ENCODE measurements around the gene NRF1. TPM values are rescaled to one million over a fixed set of nuclear protein-coding genes. Genes with fewer than 3 reads are reported as not detected.
A peak's percentile ranks its signal among the peaks of the same experiment; 100 is the strongest.
"Not testable (repeated sequence)": the region's sequence is repeated elsewhere in the genome, so short reads cannot be mapped to it uniquely, and the experiment has no call there.

NRF1 gene
- total RNA-seq, 1 donor from 2014 or later = 6.6 TPM

DNA sequence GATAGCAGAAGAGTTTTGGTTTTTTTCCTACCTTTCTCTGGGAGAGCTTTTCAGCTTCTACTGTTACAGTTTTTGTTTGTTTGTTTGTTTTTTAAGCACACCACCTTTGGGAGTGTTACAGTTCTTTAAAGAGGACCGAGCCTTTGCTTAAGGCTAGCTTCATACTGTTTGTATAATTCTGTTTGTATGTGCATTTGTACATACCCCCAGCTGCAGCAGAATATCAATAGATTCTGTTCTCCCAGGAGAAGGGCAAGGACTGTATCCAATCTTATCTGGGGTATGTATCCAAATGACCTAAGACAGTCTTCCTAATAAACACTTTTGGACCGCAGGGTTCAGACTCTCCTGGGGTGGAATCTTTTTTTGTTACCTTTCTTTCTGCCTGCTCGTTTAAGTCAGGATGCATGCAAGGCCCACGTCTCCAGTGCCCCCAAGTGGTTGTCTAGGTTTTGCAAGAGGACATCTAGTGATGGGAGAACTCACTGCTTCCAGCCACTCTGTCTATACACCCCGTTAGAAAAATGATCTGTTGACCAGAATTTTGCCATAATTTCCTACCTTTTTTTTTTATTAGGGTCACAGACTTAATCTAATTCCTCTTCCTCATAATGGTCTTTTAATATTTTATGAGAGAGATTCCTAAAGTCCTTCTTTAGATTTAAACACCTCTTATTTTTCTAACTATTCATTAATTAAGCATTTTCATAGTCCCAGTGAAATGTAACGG is 23.9 kb downstream of the NRF1 start:
- no peak overlapping the region for H3K4me3 ChIP-seq (ENCODE audit: low read depth, low read length)
- TF ChIP-seq, protein P1, sequence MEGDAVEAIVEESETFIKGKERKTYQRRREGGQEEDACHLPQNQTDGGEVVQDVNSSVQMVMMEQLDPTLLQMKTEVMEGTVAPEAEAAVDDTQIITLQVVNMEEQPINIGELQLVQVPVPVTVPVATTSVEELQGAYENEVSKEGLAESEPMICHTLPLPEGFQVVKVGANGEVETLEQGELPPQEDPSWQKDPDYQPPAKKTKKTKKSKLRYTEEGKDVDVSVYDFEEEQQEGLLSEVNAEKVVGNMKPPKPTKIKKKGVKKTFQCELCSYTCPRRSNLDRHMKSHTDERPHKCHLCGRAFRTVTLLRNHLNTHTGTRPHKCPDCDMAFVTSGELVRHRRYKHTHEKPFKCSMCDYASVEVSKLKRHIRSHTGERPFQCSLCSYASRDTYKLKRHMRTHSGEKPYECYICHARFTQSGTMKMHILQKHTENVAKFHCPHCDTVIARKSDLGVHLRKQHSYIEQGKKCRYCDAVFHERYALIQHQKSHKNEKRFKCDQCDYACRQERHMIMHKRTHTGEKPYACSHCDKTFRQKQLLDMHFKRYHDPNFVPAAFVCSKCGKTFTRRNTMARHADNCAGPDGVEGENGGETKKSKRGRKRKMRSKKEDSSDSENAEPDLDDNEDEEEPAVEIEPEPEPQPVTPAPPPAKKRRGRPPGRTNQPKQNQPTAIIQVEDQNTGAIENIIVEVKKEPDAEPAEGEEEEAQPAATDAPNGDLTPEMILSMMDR (conservative IDR thresholded peaks at IDR 0.05; ENCODE audit: low read depth, low read length) = peak; percentile 91
- DNase-seq (ENCODE audit: low read depth) = no peak

DNA sequence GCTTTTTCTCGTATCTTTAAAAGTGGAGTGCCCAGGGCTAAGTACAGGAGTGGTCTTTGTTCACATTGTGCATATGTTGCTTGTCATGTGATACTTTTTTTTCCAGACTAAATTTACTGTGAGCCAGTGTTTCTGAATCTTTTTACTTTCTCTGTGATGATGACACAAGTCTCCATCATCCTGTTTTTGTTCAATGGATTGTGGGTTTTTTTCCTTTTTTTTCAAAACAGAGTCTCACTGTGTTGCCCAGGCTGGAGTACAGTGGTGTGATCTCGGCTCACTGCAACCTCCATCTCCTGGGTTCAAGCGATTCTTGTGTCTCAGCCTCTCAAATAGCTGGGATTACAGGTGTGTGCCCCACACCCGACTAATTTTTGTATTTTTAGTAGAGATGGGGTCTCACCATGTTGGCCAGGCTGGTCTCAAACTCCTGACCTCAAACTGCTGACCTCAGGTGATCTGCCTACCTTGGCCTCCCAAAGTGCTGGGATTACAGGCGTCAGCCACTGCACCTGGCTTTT is 24.6 kb downstream of the NRF1 start:
- not testable (repeated sequence) for DNase-seq (ENCODE audit: low read depth); H3K4me3 ChIP-seq (ENCODE audit: low read depth, low read length)

DNA sequence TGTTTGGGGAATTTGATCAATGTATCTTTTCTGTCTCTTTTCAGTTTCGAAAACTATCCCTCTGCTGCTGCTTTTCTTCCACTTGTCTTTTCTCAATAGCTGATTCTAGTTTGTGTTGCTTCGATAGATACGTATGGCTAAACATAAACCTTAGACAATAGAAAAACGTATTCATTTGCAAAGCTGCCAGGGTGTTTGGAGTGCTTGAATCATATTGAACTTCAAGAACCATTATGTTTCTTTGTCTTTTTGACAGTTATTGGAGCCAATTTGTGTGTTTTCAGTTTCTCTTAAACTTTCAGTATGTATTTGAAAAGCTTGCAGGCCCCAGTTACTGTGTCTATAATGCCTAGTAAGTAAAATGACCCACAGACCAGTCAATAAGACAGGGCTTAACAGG is 25.1 kb downstream of the NRF1 start:
- H3K4me3 ChIP-seq (ENCODE audit: low read depth, low read length) = no peak overlapping the region
- no peak for DNase-seq (ENCODE audit: low read depth)
- TF ChIP-seq, protein P1 (conservative IDR thresholded peaks at IDR 0.05; ENCODE audit: low read depth, low read length) = no peak

DNA sequence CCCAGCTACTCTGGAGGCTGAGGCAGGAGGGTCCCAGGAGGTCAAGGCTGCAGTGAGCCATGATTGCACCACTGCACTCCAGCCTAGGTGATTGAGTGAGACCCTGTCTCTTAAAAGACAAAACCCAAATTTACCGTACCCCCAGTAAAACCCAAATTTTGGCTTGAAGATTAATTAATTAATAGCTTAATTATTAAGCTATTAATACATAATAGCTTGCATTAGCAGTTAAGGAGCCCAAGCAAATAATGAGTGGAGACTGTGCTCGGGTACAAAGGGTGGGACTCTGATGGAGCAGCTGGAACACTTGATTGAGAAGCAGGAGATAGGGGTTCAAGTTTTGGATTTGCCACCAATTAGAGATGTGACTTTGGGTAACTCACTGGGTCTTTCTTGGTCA is 28.9 kb downstream of the NRF1 start:
- no peak overlapping the region for H3K4me3 ChIP-seq (ENCODE audit: low read depth, low read length)
- TF ChIP-seq, protein P1 (conservative IDR thresholded peaks at IDR 0.05; ENCODE audit: low read depth, low read length) = no peak
- DNase-seq (ENCODE audit: low read depth) = no peak

DNA sequence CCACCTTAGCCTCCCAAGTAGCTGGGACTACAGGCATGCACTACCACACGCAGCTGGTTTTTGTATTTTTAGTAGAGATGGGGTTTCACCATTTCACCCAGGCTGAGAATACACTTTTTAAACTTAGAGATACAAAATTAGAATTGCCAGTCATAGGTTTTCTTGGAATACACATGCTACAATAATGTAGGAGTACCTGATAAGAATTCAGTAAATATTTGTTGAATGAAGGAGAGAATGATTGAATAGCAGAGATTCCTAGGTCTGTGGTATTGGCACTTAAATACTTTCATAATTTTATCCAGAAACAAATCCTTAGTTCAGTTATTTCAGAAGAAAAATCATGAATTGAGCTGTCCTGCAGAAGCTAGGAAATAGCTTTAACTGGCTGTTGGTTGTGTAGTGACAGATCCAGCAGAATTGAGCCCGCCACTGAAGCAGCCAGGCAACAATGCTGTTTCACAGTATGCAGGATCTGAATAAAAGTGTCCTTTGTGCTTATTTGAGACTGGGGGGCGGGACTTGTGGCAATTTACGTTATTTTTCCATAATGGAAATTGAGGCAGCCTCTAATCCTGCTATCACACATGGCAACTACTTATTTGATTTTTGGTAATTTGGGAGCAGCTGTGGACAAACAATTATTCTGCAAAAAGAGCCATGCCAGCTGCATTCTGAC is 31.5 kb downstream of the NRF1 start:
- TF ChIP-seq, protein P1 (conservative IDR thresholded peaks at IDR 0.05; ENCODE audit: low read depth, low read length) = no peak
- H3K4me3 ChIP-seq (ENCODE audit: low read depth, low read length) = no peak overlapping the region
- DNase-seq (ENCODE audit: low read depth) = no peak

DNA sequence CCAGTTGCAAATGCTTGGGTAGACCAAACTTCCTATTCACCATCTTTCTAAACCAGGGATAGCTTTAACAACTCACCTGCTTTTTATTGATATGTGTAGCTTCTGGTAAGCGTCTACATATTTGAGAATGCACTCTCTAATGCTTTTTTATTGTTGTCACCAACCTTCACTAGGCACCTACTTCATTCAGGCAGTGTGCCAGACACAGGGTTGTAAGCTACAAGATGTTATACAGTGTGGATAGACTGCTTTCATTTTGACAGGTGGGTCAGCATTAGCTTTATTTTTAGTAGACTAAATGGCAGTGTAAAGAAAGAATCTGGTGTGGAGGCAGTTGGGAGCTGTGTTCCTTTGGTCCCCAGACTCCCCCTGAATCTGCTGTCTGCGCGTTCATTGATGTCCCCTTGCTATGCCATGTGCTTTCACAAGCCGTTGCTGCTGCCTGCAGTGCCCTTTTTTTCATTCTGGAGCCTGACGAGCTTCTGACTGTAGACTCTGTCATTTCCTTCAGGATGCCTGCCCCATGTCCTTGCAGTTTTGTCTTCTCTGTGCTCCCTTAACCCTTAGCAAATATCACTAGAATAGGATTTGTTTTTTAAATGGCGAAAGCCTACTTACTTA is 32.1 kb downstream of the NRF1 start:
- DNase-seq (ENCODE audit: low read depth) = no peak
- H3K4me3 ChIP-seq (ENCODE audit: low read depth, low read length) = no peak overlapping the region

More for the DNA sequence above, 32.1 kb downstream of the NRF1 start:
- TF ChIP-seq, protein P1 (conservative IDR thresholded peaks at IDR 0.05; ENCODE audit: low read depth, low read length) = no peak
